ENCODE measurements around the gene PRAMEF11. TPM values are rescaled to one million over a fixed set of nuclear protein-coding genes. Genes with fewer than 3 reads are reported as not detected.

The PRAMEF11 gene
- polyA plus RNA-seq, 3 donors = not detected

- no peak for DNase-seq
These were observed 56.3 kb downstream of the PRAMEF11 start for GRCh38 chr1:12774801-12775345.

Other genes starting within 250 kb of the PRAMEF11 start
- 10 to 100 TPM; 76.4 to 86.9 (median 82.7) TPM for gene DHRS3, start 213.2 kb downstream of the PRAMEF11 start, polyA plus RNA-seq (ENCODE audit: insufficient read length in 3 of 3)
- gene AADACL4, start 187.3 kb downstream of the PRAMEF11 start, polyA plus RNA-seq (ENCODE audit: insufficient read length in 3 of 3) = 1 to 10 TPM; 1.2 to 2.7 (median 2.5) TPM
- gene AADACL3, start 115.3 kb downstream of the PRAMEF11 start, polyA plus RNA-seq (ENCODE audit: insufficient read length in 3 of 3) = not detected
- 1 to 10 TPM in 2 of 3 donors, under 1 TPM in 1; 1.00 to 1.3 (median 1.2) TPM for gene CFAP107, start 85.2 kb downstream of the PRAMEF11 start, polyA plus RNA-seq (ENCODE audit: insufficient read length in 3 of 3)
- not detected for gene PRAMEF12, start 57.7 kb downstream of the PRAMEF11 start, polyA plus RNA-seq (ENCODE audit: insufficient read length in 3 of 3)
- not detected for gene PRAMEF1, start 40.0 kb downstream of the PRAMEF11 start, polyA plus RNA-seq (ENCODE audit: insufficient read length in 3 of 3)
- under 1 TPM in 2 of 3 donors, not detected in 1; 0.17 to 0.38 TPM for gene HNRNPCL1, start 17.3 kb upstream of the PRAMEF11 start, polyA plus RNA-seq (ENCODE audit: insufficient read length in 3 of 3)
- not detected for gene PRAMEF2, start 25.7 kb upstream of the PRAMEF11 start, polyA plus RNA-seq (ENCODE audit: insufficient read length in 3 of 3)
- not detected for gene PRAMEF4, start 54.8 kb upstream of the PRAMEF11 start, polyA plus RNA-seq (ENCODE audit: insufficient read length in 3 of 3)
- gene PRAMEF10, start 66.9 kb upstream of the PRAMEF11 start, polyA plus RNA-seq (ENCODE audit: insufficient read length in 3 of 3) = not detected
- gene PRAMEF7, start 85.2 kb upstream of the PRAMEF11 start, polyA plus RNA-seq (ENCODE audit: insufficient read length in 3 of 3) = not detected
- not detected for gene PRAMEF6, start 116.2 kb upstream of the PRAMEF11 start, polyA plus RNA-seq (ENCODE audit: insufficient read length in 3 of 3)
- not detected for gene PRAMEF27, start 225.2 kb upstream of the PRAMEF11 start, polyA plus RNA-seq (ENCODE audit: insufficient read length in 3 of 3)
- gene HNRNPCL3, start 229.4 kb upstream of the PRAMEF11 start, polyA plus RNA-seq (ENCODE audit: insufficient read length in 3 of 3) = not detected
- gene PRAMEF25, start 239.4 kb upstream of the PRAMEF11 start, polyA plus RNA-seq (ENCODE audit: insufficient read length in 3 of 3) = not detected